ENCODE data around the gene FAM110A.
"Not testable (repeated sequence)": the region's sequence is repeated elsewhere in the genome, so short reads cannot be mapped to it uniquely, and the experiment has no call there.

FAM110A gene

GRCh38 chr20:845226-845868 lies 11.8 kb downstream of the FAM110A start:
- DNase-seq (ENCODE audit: extremely low read depth, low read depth) = no peak
- no peak for TF ChIP-seq CTCF (IDR thresholded peaks at IDR 0.05; ENCODE audit: low read depth, low read length)

GRCh38 chr20:845941-846893 lies 12.7 kb downstream of the FAM110A start:
- no peak for TF ChIP-seq CTCF (IDR thresholded peaks at IDR 0.05; ENCODE audit: low read depth, low read length)
- DNase-seq (ENCODE audit: extremely low read depth, low read depth) = no peak

DNA sequence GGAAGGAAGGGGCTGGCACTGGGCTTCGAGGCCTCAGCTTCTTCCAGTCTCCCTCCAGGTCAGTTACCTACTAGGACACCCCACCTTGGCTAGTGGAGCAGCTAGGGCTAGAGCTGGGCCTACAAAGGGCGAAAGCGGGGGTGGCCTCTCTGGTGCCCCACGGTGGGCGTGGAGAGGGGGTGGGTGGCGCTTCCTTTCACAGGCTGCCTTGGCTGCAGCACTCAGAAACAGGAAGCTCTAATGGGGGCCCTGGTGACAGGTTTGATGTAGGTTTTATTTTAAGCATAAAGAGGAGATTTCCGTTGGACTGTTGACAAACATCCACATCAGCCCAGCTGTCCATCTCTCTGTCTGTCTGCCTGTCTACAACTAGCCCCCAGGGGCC lies 13.4 kb downstream of the FAM110A start:
- TF ChIP-seq CTCF (IDR thresholded peaks at IDR 0.05; ENCODE audit: low read depth, low read length) = no peak
- DNase-seq (ENCODE audit: extremely low read depth, low read depth) = no peak

- TF ChIP-seq CTCF (IDR thresholded peaks at IDR 0.05; ENCODE audit: low read depth, low read length) = no peak
- DNase-seq (ENCODE audit: extremely low read depth, low read depth) = no peak
These were observed 14.7 kb downstream of the FAM110A start for GRCh38 chr20:848193-848592.

DNA sequence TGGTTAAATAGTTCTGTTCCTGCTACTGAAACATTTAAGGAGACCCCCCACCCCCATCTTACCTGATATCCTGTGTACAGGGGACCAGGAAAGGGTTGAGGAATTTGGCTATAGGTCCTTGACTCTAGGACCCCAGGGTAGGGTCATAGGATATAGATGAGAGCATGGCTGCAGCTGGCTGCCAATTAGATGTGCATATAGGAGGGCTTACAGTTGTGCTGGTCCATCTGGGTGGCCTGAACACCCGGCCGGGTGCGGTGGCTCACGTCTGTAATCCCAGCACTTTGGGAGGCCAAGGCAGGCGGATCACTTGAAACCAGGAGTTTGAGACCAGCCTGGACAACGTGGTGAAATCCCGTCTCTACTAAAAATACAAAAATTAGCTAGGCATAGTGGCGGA lies 15.2 kb downstream of the FAM110A start:
- DNase-seq (ENCODE audit: extremely low read depth, low read depth) = not testable (repeated sequence)

DNA sequence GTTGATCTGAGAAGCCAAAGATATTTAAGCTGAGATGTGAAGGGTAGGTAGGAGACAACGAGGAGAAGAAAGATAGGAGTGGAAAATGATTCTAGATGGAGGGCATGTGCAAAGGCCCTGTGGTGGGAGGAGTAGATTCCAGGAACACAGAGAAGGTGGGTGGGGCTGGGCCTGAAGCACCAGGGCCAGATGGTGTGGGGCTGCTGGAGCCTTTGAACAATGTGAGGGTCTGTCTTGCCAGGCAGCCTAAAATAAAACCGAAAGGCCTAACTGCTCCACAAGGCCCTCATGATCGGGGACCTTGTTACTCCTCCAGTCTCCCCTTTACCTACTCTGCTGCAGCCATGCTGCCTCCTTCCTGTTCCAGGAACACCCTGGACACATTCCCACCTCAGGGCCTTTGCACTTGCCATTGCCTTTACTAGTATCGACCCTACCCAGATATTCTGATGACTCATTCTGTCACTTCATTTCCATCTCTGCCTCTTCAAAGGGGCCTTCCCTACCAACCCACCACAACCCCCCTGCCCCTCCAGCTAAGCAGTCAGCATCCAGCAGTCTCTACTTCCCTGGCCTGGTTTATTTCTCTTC lies 20.0 kb downstream of the FAM110A start:
- DNase-seq (ENCODE audit: extremely low read depth, low read depth) = no peak

GRCh38 chr20:854601-855000 lies 21.1 kb downstream of the FAM110A start:
- DNase-seq (ENCODE audit: extremely low read depth, low read depth) = no peak
- no peak for TF ChIP-seq CTCF (IDR thresholded peaks at IDR 0.05; ENCODE audit: low read depth, low read length)

More for the DNA sequence above, 20.0 kb downstream of the FAM110A start:
- TF ChIP-seq CTCF (IDR thresholded peaks at IDR 0.05; ENCODE audit: low read depth, low read length) = no peak

Measured in AG09319 (cell line).